HG03039 (cell line): ENCODE measurements around the gene GLT1D1.

Experiments used
- ATAC-seq: cut with Tn5 transposase; IDR thresholded peaks from one replicate; pipeline ENCODE4 v1.9.1; 2021; ENCODE audit warnings: mild to moderate bottlenecking, moderate library complexity; ENCODE audit not compliant: unreplicated experiment

The GLT1D1 gene

GRCh38 chr12:128959901-128960300 lies 106.6 kb downstream of the GLT1D1 start:
- no peak for ATAC-seq

- ATAC-seq: no peak
Observed at GRCh38 chr12:128961308-128961902, 108.1 kb downstream of the GLT1D1 start.

- ATAC-seq: no peak
Observed at GRCh38 chr12:128961957-128962356, 108.7 kb downstream of the GLT1D1 start.

GRCh38 chr12:128966203-128966810 lies 113.0 kb downstream of the GLT1D1 start:
- ATAC-seq: no peak

GRCh38 chr12:128968668-128969067 lies 115.4 kb downstream of the GLT1D1 start:
- ATAC-seq: no peak

GRCh38 chr12:128969480-128970055 lies 116.3 kb downstream of the GLT1D1 start:
- ATAC-seq: peak; percentile 69

- ATAC-seq: no peak
Observed at GRCh38 chr12:128970110-128970509, 116.8 kb downstream of the GLT1D1 start.

GRCh38 chr12:128970941-128971340 lies 117.7 kb downstream of the GLT1D1 start:
- no peak for ATAC-seq

- no peak for ATAC-seq
Observed at GRCh38 chr12:128971802-128972201, 118.5 kb downstream of the GLT1D1 start.

- ATAC-seq: no peak
Observed at GRCh38 chr12:128973883-128974681, 120.8 kb downstream of the GLT1D1 start.

- no peak for ATAC-seq
Observed at GRCh38 chr12:128974881-128975280, 121.6 kb downstream of the GLT1D1 start.

GRCh38 chr12:128976120-128976738 lies 123.0 kb downstream of the GLT1D1 start:
- no peak for ATAC-seq

GRCh38 chr12:128977441-128977840 lies 124.2 kb downstream of the GLT1D1 start:
- ATAC-seq: no peak

GRCh38 chr12:128978067-128978466 lies 124.8 kb downstream of the GLT1D1 start:
- no peak for ATAC-seq

- no peak for ATAC-seq
Observed at GRCh38 chr12:128980623-128981022, 127.3 kb downstream of the GLT1D1 start.

- no peak for ATAC-seq
Observed at GRCh38 chr12:128981971-128982533, 128.8 kb downstream of the GLT1D1 start.

GRCh38 chr12:128982933-128983332 lies 129.7 kb downstream of the GLT1D1 start:
- no peak for ATAC-seq

GRCh38 chr12:128983371-128983770 lies 130.1 kb downstream of the GLT1D1 start:
- no peak for ATAC-seq

- no peak for ATAC-seq
Observed at GRCh38 chr12:128986957-128987356, 133.7 kb downstream of the GLT1D1 start.

- ATAC-seq: no peak
Observed at GRCh38 chr12:128989287-128989686, 136.0 kb downstream of the GLT1D1 start.

- ATAC-seq: no peak
Observed at GRCh38 chr12:128991716-128992115, 138.4 kb downstream of the GLT1D1 start.
